IMR-90 (cell line): ENCODE results near the gene SLC35E3. TPM values are rescaled to one million over a fixed set of nuclear protein-coding genes. Genes with fewer than 3 reads are reported as not detected.

ENCODE experiments used
- ATAC-seq: fragments of 200-7000 bp; cut with Tn5 transposase; 2 replicates; pipeline ENCODE4 v1.9.1; 2020; ENCODE audit warnings: low read depth, mild to moderate bottlenecking, moderate library complexity
- BruUV-seq: library from RNA; stranded (reverse); fragments of 400-500 nt; replicated peaks from 2 replicates; lab custom pipeline; 2021; lab: Mats Ljungman, UMichigan
- CTCF ChIA-PET: fragments of 300-600 bp; formaldehyde crosslinking; extraction: SDS; loops from one replicate; lab custom pipeline; 2021; ENCODE audit warnings: antibody characterized with exemption; lab: Yijun Ruan, JAX
- POLR2A ChIA-PET: fragments of 300-600 bp; sonication (Branson Sonifier 250); formaldehyde crosslinking; loops from one replicate; lab custom pipeline; 2022; ENCODE audit warnings: antibody characterized with exemption; ENCODE audit not compliant: unreplicated experiment; lab: Charles Lee
- DNase-seq: peaks from one replicate; pipeline ENCODE4 v3.0.0; 2013
- H2AFZ ChIP-seq: replicated peaks from 2 replicates; pipeline ENCODE3; 2013; ENCODE audit warnings: low read length, mild to moderate bottlenecking; ENCODE audit not compliant: poor library complexity
- H2AK5ac ChIP-seq: 2 replicates; pipeline ENCODE4 v1.6.1; 2013; ENCODE audit warnings: low read depth, low read length, inconsistent platforms
- H2AK9ac ChIP-seq: replicated peaks from 2 replicates; pipeline ENCODE3; 2013; ENCODE audit warnings: mild to moderate bottlenecking, low read depth, low read length, moderate library complexity; ENCODE audit not compliant: poor library complexity
- H2BK120ac ChIP-seq: 2 replicates; pipeline ENCODE4 v1.6.1; 2013; ENCODE audit warnings: low read depth, low read length, inconsistent platforms
- H2BK15ac ChIP-seq: 3 replicates; pipeline ENCODE4 v1.6.1; 2013; ENCODE audit warnings: low read depth, low read length, inconsistent platforms
- H2BK20ac ChIP-seq: 2 replicates; pipeline ENCODE4 v1.6.1; 2013; ENCODE audit warnings: low read depth, mild to moderate bottlenecking, inconsistent platforms, low read length, moderate library complexity
- H2BK5ac ChIP-seq: 2 replicates; pipeline ENCODE4 v1.6.1; 2013; ENCODE audit warnings: mild to moderate bottlenecking, low read depth, low read length, inconsistent platforms; ENCODE audit not compliant: poor library complexity, severe bottlenecking
- H3K14ac ChIP-seq: replicated peaks from 2 replicates; pipeline ENCODE4 v1.6.1; 2013; ENCODE audit warnings: low read depth, low read length, inconsistent platforms
- H3K18ac ChIP-seq: 2 replicates; pipeline ENCODE4 v1.6.1; 2013; ENCODE audit warnings: low read depth, low read length, control low read depth
- H3K23ac ChIP-seq: 2 replicates; pipeline ENCODE4 v1.6.1; 2013; ENCODE audit warnings: low read depth, low read length, inconsistent platforms
- H3K27ac ChIP-seq: 2 replicates; pipeline ENCODE4 v1.5.1; 2013; ENCODE audit warnings: mild to moderate bottlenecking, control low read depth, low read length; ENCODE audit not compliant: insufficient read depth
- H3K27me3 ChIP-seq: 2 replicates; pipeline ENCODE4 v1.6.1; 2013; ENCODE audit warnings: low read length; ENCODE audit not compliant: control insufficient read depth, insufficient read depth
- H3K36me3 ChIP-seq: 2 replicates; pipeline ENCODE4 v1.6.1; 2013; ENCODE audit warnings: low read length, mixed read lengths; ENCODE audit not compliant: control insufficient read depth, insufficient read depth
- H3K4ac ChIP-seq: 2 replicates; pipeline ENCODE4 v1.6.1; 2013; ENCODE audit warnings: low read depth, low read length, inconsistent platforms
- H3K4me1 ChIP-seq: 2 replicates; pipeline ENCODE4 v1.6.1; 2013; ENCODE audit warnings: low read length, mixed read lengths; ENCODE audit not compliant: control insufficient read depth, insufficient read depth
- H3K4me2 ChIP-seq: 2 replicates; pipeline ENCODE4 v1.6.1; 2013; ENCODE audit warnings: low read depth, mild to moderate bottlenecking, control low read depth, low read length, moderate library complexity
- H3K4me3 ChIP-seq: 2 replicates; pipeline ENCODE4 v1.5.1; 2013; ENCODE audit warnings: low read depth, mild to moderate bottlenecking, control low read depth, low read length, moderate library complexity; ENCODE audit not compliant: insufficient read depth
- H3K56ac ChIP-seq: 2 replicates; pipeline ENCODE4 v1.6.1; 2013; ENCODE audit warnings: low read length, inconsistent platforms; ENCODE audit not compliant: insufficient read depth; ENCODE audit errors: extremely low read depth
- H3K79me1 ChIP-seq, 2 experiments: 2 replicates each; pipeline ENCODE4 v1.6.1; 2013; ENCODE audit warnings: low read length in 2 of 2, inconsistent platforms in 1 of 2, low read depth in 1 of 2
- H3K9ac ChIP-seq: 2 replicates; pipeline ENCODE4 v1.6.1; 2013; ENCODE audit warnings: low read depth, low read length, control low read depth
- H3K9me1 ChIP-seq: 2 replicates; pipeline ENCODE4 v1.6.1; 2013; ENCODE audit warnings: low read length, inconsistent platforms; ENCODE audit not compliant: insufficient read depth
- H3K9me3 ChIP-seq: 2 replicates; pipeline ENCODE4 v1.6.1; 2013; ENCODE audit warnings: low read length; ENCODE audit not compliant: control insufficient read depth, insufficient read depth
- H4K20me1 ChIP-seq: 2 replicates; pipeline ENCODE4 v1.6.1; 2013; ENCODE audit warnings: low read length, inconsistent platforms; ENCODE audit not compliant: insufficient read depth
- H4K5ac ChIP-seq: 2 replicates; pipeline ENCODE4 v1.6.1; 2013; ENCODE audit warnings: mild to moderate bottlenecking, low read depth, low read length, control low read depth
- H4K8ac ChIP-seq, 2 experiments: 2 replicates each; pipeline ENCODE4 v1.6.1; 2013; ENCODE audit warnings: low read depth in 2 of 2, low read length in 2 of 2, control low read depth in 1 of 2, inconsistent platforms in 1 of 2
- H4K91ac ChIP-seq: 2 replicates; pipeline ENCODE4 v1.6.1; 2013; ENCODE audit warnings: low read depth, low read length, inconsistent platforms; ENCODE audit not compliant: insufficient read depth
- CHD1 ChIP-seq: IDR thresholded peaks from 2 replicates; pipeline ENCODE4 v1.6.1; 2012; ENCODE audit warnings: low read depth, low read length, improper control_type of control experiment
- FOS ChIP-seq: fragments of 150-350 bp; IDR thresholded peaks from 2 replicates; pipeline ENCODE4 v1.6.1; 2016; ENCODE audit warnings: low read depth, low read length
- MAFK ChIP-seq: IDR thresholded peaks from 2 replicates; pipeline ENCODE4 v1.6.1; 2012; ENCODE audit warnings: low read depth, low read length, improper control_type of control experiment
- MXI1 ChIP-seq: IDR thresholded peaks from 2 replicates; pipeline ENCODE4 v1.6.1; 2012; ENCODE audit warnings: low read depth, mild to moderate bottlenecking, low read length, moderate library complexity, borderline replicate concordance
- NFE2L2 ChIP-seq: fragments of 150-350 bp; IDR thresholded peaks from 2 replicates; pipeline ENCODE4 v1.6.1; 2016; ENCODE audit warnings: low read depth, mild to moderate bottlenecking, low read length
- POLR2A ChIP-seq: IDR thresholded peaks from 2 replicates; pipeline ENCODE4 v1.6.1; 2012; ENCODE audit warnings: mild to moderate bottlenecking, low read depth, low read length
- RAD21 ChIP-seq: IDR thresholded peaks from 2 replicates; pipeline ENCODE4 v1.6.1; 2012; ENCODE audit warnings: low read length, improper control_type of control experiment
- RFX5 ChIP-seq: IDR thresholded peaks from 2 replicates; pipeline ENCODE4 v1.8.0; 2012; ENCODE audit warnings: low read depth, mild to moderate bottlenecking, low read length, moderate library complexity
- USF2 ChIP-seq: fragments of 150-350 bp; IDR thresholded peaks from 2 replicates; pipeline ENCODE4 v1.6.1; 2017; ENCODE audit warnings: mild to moderate bottlenecking, antibody characterized with exemption, low read length, low read depth
- WGBS, 2 experiments: methylation state at CpG; one replicate each; pipeline versions ENCODE4 v1.1.5 to v1.1.7; 2013; ENCODE audit warnings: missing lambda C conversion rate in 2 of 2; ENCODE audit not compliant: insufficient read length in 1 of 2; ENCODE audit errors: extremely low coverage in 2 of 2; 5-methylcytosine and 5-hydroxymethylcytosine counted together
- dilution Hi-C: fragments of 300-500 bp; cut with HindIII; formaldehyde crosslinking; loops from one replicate; pipeline ENCODE4 v1.14.3; 2018; ENCODE audit warnings: low sequenced_read_pairs; ENCODE audit not compliant: unreplicated experiment
- in situ Hi-C: fragments of 300-500 bp; cut with MboI; formaldehyde crosslinking; loops from 3 replicates; pipeline ENCODE4 v1.14.3; 2019; ENCODE audit warnings: low sequenced_read_pairs, inconsistent platforms, mixed read lengths
- intact Hi-C: fragments of 100-400 bp; cut with micrococcal nuclease; formaldehyde crosslinking; loops from 2 replicates; pipeline ENCODE4 v1.10.0; 2022
- polyA plus RNA-seq, 3 experiments: library from polyadenylated mRNA; depleted of rRNA; stranded (reverse); fragments of >200 nt; gene quantifications; 2 replicates each; pipeline ENCODE4 v1.2.3, GENCODE V29; 2012; ENCODE audit warnings: low replicate concordance in 1 of 3
- total RNA-seq: library from RNA; depleted of rRNA; stranded (reverse); fragments of >200 nt; gene quantifications from 2 replicates; pipeline ENCODE4 v1.2.3, GENCODE V29; 2012

SLC35E3 gene
- total and polyA plus RNA-seq, 2 of the 4 experiments (the other 2 are of a cell fraction): 3.6 to 5.1 TPM

- H3K9me1 ChIP-seq: 0 out of 2 replicates have a peak, but pooled peaks cover 3% of the 10 kb centered on the region
- in situ Hi-C loops: no loop called here
- no peak overlapping the region for H3K4me3 ChIP-seq
- no peak overlapping the region for H3K56ac ChIP-seq
- no peak overlapping the region for H4K91ac ChIP-seq
- H4K8ac ChIP-seq: no peak overlapping the region
- H3K36me3 ChIP-seq: peaks cover 11% of the 10 kb centered on the region
- H3K4me2 ChIP-seq: no peak overlapping the region
- TF ChIP-seq CHD1: no peak
- TF ChIP-seq RFX5: no peak
- TF ChIP-seq FOS: no peak
- no peak for TF ChIP-seq USF2
- no peak for TF ChIP-seq RAD21
- TF ChIP-seq NFE2L2: no peak
- TF ChIP-seq POLR2A: no peak
- TF ChIP-seq MAFK: no peak
- no peak for TF ChIP-seq MXI1
- dilution Hi-C loops: no loop called here
- BruUV-seq: no TSS peak
- H2AK9ac ChIP-seq: no peak overlapping the region
- no peak overlapping the region for H3K27ac ChIP-seq
- no peak overlapping the region for H2BK20ac ChIP-seq
- no peak overlapping the region for H3K4ac ChIP-seq
- intact Hi-C loops: no loop called here
- CTCF ChIA-PET: interaction anchor here (0.7 kb wide), 1 partner anchor 44 kb away, joined by 3 read pairs; no protein-coding TSS in a partner anchor
- no peak overlapping the region for H3K14ac ChIP-seq
- no peaks in the 10 kb centered on the region; a peak in 1 of 4 replicates for H3K79me1 ChIP-seq
- ATAC-seq (no peak), DNase-seq (no peak)
- H3K18ac ChIP-seq: no peak overlapping the region
- H3K9ac ChIP-seq: no peak overlapping the region
- H3K9me3 ChIP-seq: no peaks in the 10 kb centered on the region
- H2BK5ac ChIP-seq: no peak overlapping the region
- H2BK120ac ChIP-seq: no peak overlapping the region
- no CpG with 5 or more reads among the region's 3 CpGs for WGBS, 2 experiments
- H4K20me1 ChIP-seq: no peaks in the 10 kb centered on the region
- H3K27me3 ChIP-seq: no peaks in the 10 kb centered on the region
- H3K23ac ChIP-seq: no peak overlapping the region
- H3K4me1 ChIP-seq: no peaks in the 10 kb centered on the region
- no peak overlapping the region for H4K5ac ChIP-seq
- POLR2A ChIA-PET: no interaction called here
- H2BK15ac ChIP-seq: no peak overlapping the region
- H2AFZ ChIP-seq: no peak overlapping the region
- H2AK5ac ChIP-seq: no peak overlapping the region
These were observed 16.7 kb downstream of the SLC35E3 start for GRCh38 chr12:68762691-68763090.
